HepG2 (cell line): ENCODE measurements around the gene CABP4. TPM values are rescaled to one million over a fixed set of nuclear protein-coding genes. Genes with fewer than 3 reads are reported as not detected.

ENCODE experiments used
- ATAC-seq: fragments of 200-7000 bp; cut with Tn5 transposase; 3 replicates; pipeline ENCODE4 v1.9.1; 2020; ENCODE audit warnings: mild to moderate bottlenecking, moderate library complexity
- BruUV-seq: library from RNA; stranded (reverse); fragments of 400-500 nt; replicated peaks from 2 replicates; lab custom pipeline; 2021; lab: Mats Ljungman, UMichigan
- CTCF ChIA-PET: fragments of 300-600 bp; formaldehyde crosslinking; extraction: SDS; loops from one replicate; lab custom pipeline; 2021; ENCODE audit warnings: low total read pairs, inconsistent platforms, low intra/inter-chr PET ratio; lab: Yijun Ruan, JAX
- POLR2A ChIA-PET: fragments of 350-600 bp; sonication (Branson Sonifier 250); formaldehyde crosslinking; loops from one replicate; lab custom pipeline; 2020; ENCODE audit warnings: antibody characterized with exemption, inconsistent platforms; lab: Yijun Ruan, JAX
- DNase-seq: peaks from one replicate; pipeline ENCODE4 v3.0.0-alpha.2; 2015; ENCODE audit warnings: low spot score
- FAIRE-seq: peaks from 3 replicates; lab custom pipeline; 2011; peaks lifted over from hg19 to GRCh38; lab: Jason Lieb, UNC
- H2AFZ ChIP-seq: one replicate; pipeline ENCODE4 v1.6.1; 2011; ENCODE audit warnings: low read length, inconsistent platforms
- H3K27ac ChIP-seq: fragments of 300-600 bp; 3 replicates; pipeline ENCODE4 v1.8.0; 2011; ENCODE audit warnings: mixed run types, mild to moderate bottlenecking, mixed read lengths, low read length, inconsistent platforms; ENCODE audit not compliant: insufficient read depth; ENCODE audit errors: extremely low read length
- H3K27me3 ChIP-seq, 2 experiments: fragments of 200-600 bp in 1 of 2; 2 replicates in 1 of 2; 3 replicates in 1 of 2; pipeline versions ENCODE4 v1.6.0 to v1.8.0; 2011; ENCODE audit warnings: low read length in 2 of 2, mild to moderate bottlenecking in 2 of 2, moderate library complexity in 2 of 2, inconsistent platforms in 1 of 2; ENCODE audit not compliant: insufficient read depth in 2 of 2, control insufficient read depth in 1 of 2
- H3K36me3 ChIP-seq, 2 experiments: fragments of 200-600 bp in 1 of 2; replicated peaks in 1 of 2; 2 replicates in 1 of 2; 3 replicates in 1 of 2; pipeline versions ENCODE4 v1.5.1 to v1.8.0; 2011; ENCODE audit warnings: low read length in 2 of 2, inconsistent platforms in 1 of 2; ENCODE audit not compliant: insufficient read depth in 2 of 2, control insufficient read depth in 1 of 2
- H3K4me1 ChIP-seq: 2 replicates; pipeline ENCODE4 v1.5.1; 2012; ENCODE audit warnings: low read length, inconsistent platforms; ENCODE audit not compliant: insufficient read depth
- H3K4me2 ChIP-seq: 2 replicates; pipeline ENCODE4 v1.6.0; 2011; ENCODE audit warnings: low read depth, low read length, inconsistent platforms
- H3K4me3 ChIP-seq, 3 experiments: fragments of 200-600 bp in 1 of 3; sonication (generic), shearing (Covaris generic) in 1 of 3; replicated peaks in 1 of 3; 2 replicates each; pipeline ENCODE4 v1.5.1; 2011 to 2016; ENCODE audit warnings: low read length in 3 of 3, inconsistent platforms in 2 of 3, low read depth in 2 of 3, mild to moderate bottlenecking in 2 of 3, control low read depth in 1 of 3, mixed read lengths in 1 of 3; ENCODE audit not compliant: insufficient read depth in 1 of 3
- H3K79me2 ChIP-seq: one replicate; pipeline ENCODE4 v1.6.1; 2011; ENCODE audit warnings: low read length, inconsistent platforms; ENCODE audit not compliant: insufficient read depth
- H3K9ac ChIP-seq: 2 replicates; pipeline ENCODE4 v1.6.0; 2011; ENCODE audit warnings: mild to moderate bottlenecking, low read depth, low read length, inconsistent platforms; ENCODE audit not compliant: insufficient read depth
- H3K9me3 ChIP-seq: 2 replicates; pipeline ENCODE4 v1.5.1; 2012; ENCODE audit warnings: mild to moderate bottlenecking, low read length
- H4K20me1 ChIP-seq: 2 replicates; pipeline ENCODE4 v1.6.0; 2011; ENCODE audit warnings: inconsistent platforms, mild to moderate bottlenecking, low read length, moderate library complexity; ENCODE audit not compliant: insufficient read depth
- BCLAF1 ChIP-seq: fragments of 450-650 bp; IDR thresholded peaks from 2 replicates; pipeline ENCODE4 v1.6.1; 2017; ENCODE audit warnings: mild to moderate bottlenecking
- FOSL2 ChIP-seq: sonication (generic); formaldehyde crosslinking; IDR thresholded peaks from 2 replicates; pipeline ENCODE4 v1.4.0; 2020; ENCODE audit warnings: missing genetic modification reagents
- FOXK1 ChIP-seq: sonication (generic); formaldehyde crosslinking; IDR thresholded peaks from 2 replicates; pipeline ENCODE4 v1.4.0; 2020; ENCODE audit warnings: low read depth, missing genetic modification reagents, borderline replicate concordance
- MYC ChIP-seq: sonication (generic); formaldehyde crosslinking; IDR thresholded peaks from 2 replicates; pipeline ENCODE4 v1.9.0; 2021; ENCODE audit warnings: missing genetic modification reagents, borderline replicate concordance
- POGZ ChIP-seq: sonication (generic); formaldehyde crosslinking; IDR thresholded peaks from 2 replicates; pipeline ENCODE4 v1.4.0; 2020; ENCODE audit warnings: mild to moderate bottlenecking, missing genetic modification reagents
- THRA ChIP-seq: sonication (generic); formaldehyde crosslinking; IDR thresholded peaks from 2 replicates; pipeline ENCODE4 v1.4.0; 2020; ENCODE audit warnings: missing genetic modification reagents, borderline replicate concordance
- ZFP82 ChIP-seq: sonication (generic); formaldehyde crosslinking; IDR thresholded peaks from 2 replicates; pipeline ENCODE4 v1.5.1; 2020; ENCODE audit warnings: mild to moderate bottlenecking, missing genetic modification reagents, borderline replicate concordance
- ZMYM3 ChIP-seq: sonication (generic); formaldehyde crosslinking; IDR thresholded peaks from 2 replicates; pipeline ENCODE4 v1.5.1; 2020; ENCODE audit warnings: mild to moderate bottlenecking, missing genetic modification reagents
- ZNF326 ChIP-seq: sonication (generic); formaldehyde crosslinking; IDR thresholded peaks from 2 replicates; pipeline ENCODE4 v1.4.0; 2020; ENCODE audit warnings: missing genetic modification reagents, borderline replicate concordance
- ZNF558 ChIP-seq: sonication (generic); formaldehyde crosslinking; IDR thresholded peaks from 2 replicates; pipeline ENCODE4 v1.9.0; 2022; ENCODE audit warnings: mild to moderate bottlenecking, missing genetic modification reagents, borderline replicate concordance
- ZNF7 ChIP-seq: IDR thresholded peaks from 2 replicates; pipeline ENCODE4 v1.6.1; 2016; ENCODE audit warnings: missing biosample characterization, missing genetic modification reagents
- ZNF770 ChIP-seq: sonication (generic); formaldehyde crosslinking; IDR thresholded peaks from 2 replicates; pipeline ENCODE4 v1.5.0; 2020; ENCODE audit warnings: mild to moderate bottlenecking, missing genetic modification reagents
- ZSCAN31 ChIP-seq: sonication (generic); formaldehyde crosslinking; IDR thresholded peaks from 2 replicates; pipeline ENCODE4 v1.5.0; 2020; ENCODE audit warnings: low read depth, mild to moderate bottlenecking, missing genetic modification reagents
- WGBS: methylation state at CpG from one replicate; pipeline ENCODE4 v1.1.6; 2017; ENCODE audit warnings: low lambda C conversion rate; 5-methylcytosine and 5-hydroxymethylcytosine counted together
- in situ Hi-C: cut with HindIII; loops from 2 replicates; pipeline ENCODE4 v1.10.0; 2017; ENCODE audit warnings: low pct_unique_long_range_greater_than_20kb; ENCODE audit not compliant: extremely low pct_ligation_motif_present
- intact Hi-C: fragments of 100-400 bp; cut with micrococcal nuclease; formaldehyde crosslinking; loops from one replicate; pipeline ENCODE4 v1.10.0; 2022; ENCODE audit not compliant: unreplicated experiment
- polyA plus RNA-seq, 8 experiments: library from polyadenylated mRNA; depleted of rRNA in 3 of 8; stranded (reverse) in 7 of 8; unstranded in 1 of 8; fragments of >200 nt; fragmentation: Illumina TruSeq in 4 of 8; extraction: Trizol in 4 of 8; gene quantifications; 2 replicates each; pipeline versions ENCODE4 v1.2.1 to v1.2.3, GENCODE V29; 2011 to 2016; ENCODE audit warnings: low read depth in 4 of 8, missing spikeins in 1 of 8, mixed read lengths in 1 of 8; ENCODE audit not compliant: insufficient read depth in 1 of 8
- total RNA-seq, 5 experiments: library from RNA; depleted of rRNA; stranded (reverse); fragments of >200 nt; fragmentation: Illumina TruSeq; extraction: Trizol; gene quantifications; 2 replicates each; pipeline ENCODE4 v1.2.3, GENCODE V29; 2016; ENCODE audit warnings: low read depth in 1 of 5

CABP4 gene
- total and polyA plus RNA-seq, 2 of the 13 experiments (the other 11 are each of a cell fraction or from before 2014, with no cell fraction given) = not detected

- TF ChIP-seq ZNF770 (CRISPR knock-in tag) (peak; percentile 72), FOSL2 (CRISPR knock-in tag) (peak; percentile 32; the same call in 1 of the 2 replicates), THRA (CRISPR knock-in tag) (peak; percentile 68; the same call in 1 of the 2 replicates)
Measured at GRCh38 chr11:67427364-67427859, 27.7 kb upstream of the CABP4 start (continued).

- CTCF ChIA-PET = no interaction called here
- no peaks in the 10 kb centered on the region; a peak in 1 of 5 replicates for H3K27me3 ChIP-seq
- H3K79me2 ChIP-seq = peaks cover 13% of the 10 kb centered on the region
- H3K4me3 ChIP-seq = peak within 1 kb of the TSS; percentile 84 to 98 (median 90)
- intact Hi-C loops = loop anchor here (2.0 kb wide), 1 partner anchor 14 kb away; the partner anchor contains the start of gene CORO1B
- H3K9me3 ChIP-seq = no peaks in the 10 kb centered on the region
- peak; percentile 93 for DNase-seq
- peak within 1 kb of the TSS; percentile 97 for H3K9ac ChIP-seq
- H3K27ac ChIP-seq = peak within 1 kb of the TSS; percentile 85
- in situ Hi-C loops = loop anchor here (5.0 kb wide), 1 partner anchor 34 kb away; no protein-coding TSS in a partner anchor
- POLR2A ChIA-PET = interaction anchor here (0.9 to 3.0 kb wide), 12 partner anchors 9 to 75 kb away, joined by 3 to 12 read pairs (median 5); partner anchors contain the start of genes CORO1B, POLD4, PPP1CA and PTPRCAP
- peak; percentile 86 for FAIRE-seq
- H3K4me1 ChIP-seq = peaks cover 36% of the 10 kb centered on the region
- H4K20me1 ChIP-seq = no peaks in the 10 kb centered on the region
- WGBS = under 1% methylated on average over 33 of the region's 68 CpGs
- H3K36me3 ChIP-seq = peaks cover 11 to 14% of the 10 kb centered on the region in 2 experiments; a peak in 4 of 5 replicates
- peak within 1 kb of the TSS; percentile 93 for H3K4me2 ChIP-seq
- BruUV-seq = no TSS peak
- peak; percentile 81 for ATAC-seq
- H2AFZ ChIP-seq = peak within 1 kb of the TSS; percentile 71
- TF ChIP-seq ZNF558 (CRISPR knock-in tag) (peak; percentile 92; the same call in 1 of the 2 replicates), ZSCAN31 (CRISPR knock-in tag) (0 out of 2 replicates have a peak, but pooled peaks have one; percentile 11), MYC (peak; percentile 74; the same call in 1 of the 2 replicates), BCLAF1 (no peak), FOXK1 (CRISPR knock-in tag) (peak; percentile 95), ZFP82 (CRISPR knock-in tag) (peak; percentile 17; the same call in 1 of the 2 replicates), POGZ (CRISPR knock-in tag) (peak; percentile 80), ZNF326 (CRISPR knock-in tag) (no peak), ZNF7 (CRISPR knock-in tag) (no peak), ZMYM3 (CRISPR knock-in tag) (peak; percentile 38; the same call in 1 of the 2 replicates)
Measured at GRCh38 chr11:67428052-67429001, 26.8 kb upstream of the CABP4 start, which contains the start of gene RPS6KB2. Gene RPS6KB2, plus strand, starts transcription at chr11:67428494. Its CDS starts 52 bp downstream, at chr11:67428546.
